ENCODE results near the gene SIRPA.

The SIRPA gene

GRCh38 chr20:1894951-1895673, at the start of gene SIRPA:
Gene SIRPA, plus strand, starts transcription at chr20:1895407. Its CDS starts 41 bp downstream, at chr20:1895448.
- peak; percentile 84 for DNase-seq (ENCODE audit: low spot score)

DNA sequence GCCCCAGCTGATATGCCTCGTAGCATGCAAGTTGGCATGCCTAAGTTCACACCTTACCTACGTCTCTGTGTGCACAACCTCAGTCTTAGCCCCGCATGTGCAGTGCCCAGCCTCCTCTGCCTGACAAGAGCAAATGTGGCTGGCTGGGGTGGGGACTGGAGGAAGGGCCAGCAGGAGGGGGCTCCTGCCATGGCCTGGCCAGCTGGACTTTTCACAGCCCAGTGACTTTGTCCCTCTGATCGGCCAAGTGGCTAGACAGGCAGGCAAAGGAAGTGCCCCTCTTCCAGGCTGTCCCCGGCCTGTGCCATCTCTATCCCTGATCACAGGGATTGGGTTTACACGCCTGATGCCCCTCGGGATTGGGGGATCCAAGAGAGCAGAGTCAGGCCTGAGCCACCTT, 49.5 kb upstream of the SIRPA start:
- no peak for DNase-seq (ENCODE audit: low spot score)

DNA sequence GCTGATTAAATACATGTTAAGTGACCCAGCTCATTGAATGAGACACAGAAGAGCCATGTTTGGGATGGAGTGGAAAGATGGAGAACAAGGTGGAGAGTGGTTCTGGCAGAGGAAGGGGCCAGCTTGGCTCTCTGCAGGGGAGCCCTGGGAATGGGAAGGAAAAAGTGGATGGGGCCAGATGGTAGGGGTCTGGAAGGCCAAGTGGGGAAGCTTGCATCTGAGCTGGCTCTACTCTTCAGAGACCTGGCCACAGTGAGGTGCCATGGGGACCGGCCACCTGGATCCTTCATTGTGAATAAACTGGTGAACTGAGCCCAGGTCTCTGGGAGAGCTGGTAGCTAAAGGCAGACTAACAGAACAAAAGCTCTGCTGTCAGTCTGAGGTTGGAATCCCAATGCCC, 48.9 kb upstream of the SIRPA start:
- no peak for DNase-seq (ENCODE audit: low spot score)

GRCh38 chr20:1846876-1847275, 48.3 kb upstream of the SIRPA start:
- DNase-seq (ENCODE audit: low spot score): no peak

- no peak for DNase-seq (ENCODE audit: low spot score)
Measured at GRCh38 chr20:1847780-1848179, 47.4 kb upstream of the SIRPA start.

- no peak for DNase-seq (ENCODE audit: low spot score)
Measured at GRCh38 chr20:1848373-1848772, 46.8 kb upstream of the SIRPA start.

DNA sequence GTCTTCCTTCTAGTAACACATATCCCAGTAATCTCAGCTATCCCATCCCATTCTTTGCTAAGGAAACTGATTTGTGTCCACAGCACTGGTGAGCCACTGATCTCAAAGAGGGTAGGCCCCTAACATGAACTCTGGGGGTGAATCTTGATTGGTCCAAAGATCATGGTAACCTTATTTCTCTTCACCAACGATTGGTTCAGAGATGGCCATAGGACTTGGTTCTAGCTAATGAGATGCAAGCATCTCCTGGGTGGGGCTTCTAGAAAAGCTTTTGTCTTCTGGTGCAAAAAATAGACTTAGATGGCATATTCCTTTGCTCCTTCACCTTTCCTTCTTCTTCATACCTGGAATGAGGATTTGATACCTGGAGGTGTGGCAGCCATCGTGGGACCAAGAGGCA, 43.8 kb upstream of the SIRPA start:
- no peak for DNase-seq (ENCODE audit: low spot score)

GRCh38 chr20:1853473-1853872, 41.7 kb upstream of the SIRPA start:
- DNase-seq (ENCODE audit: low spot score): no peak

DNA sequence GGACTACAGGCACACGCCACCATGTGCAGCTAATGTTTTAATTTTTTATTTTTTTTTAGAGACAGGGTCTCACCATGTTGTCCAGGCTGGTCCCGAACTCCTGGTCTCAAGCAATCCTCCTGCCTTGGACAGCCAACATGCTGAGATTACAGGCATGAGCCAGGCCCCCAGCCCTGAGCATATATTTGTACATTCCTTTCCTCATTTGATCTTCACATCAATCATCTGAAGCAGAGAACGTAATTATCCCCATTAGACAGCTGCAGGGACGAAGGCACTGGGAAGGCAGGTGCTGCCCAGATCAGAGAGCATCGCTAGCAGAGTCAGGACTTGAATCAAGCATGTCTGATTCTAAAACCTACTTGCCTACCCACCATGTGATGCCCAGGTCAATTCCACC, 41.0 kb upstream of the SIRPA start:
- DNase-seq (ENCODE audit: low spot score): no peak

DNA sequence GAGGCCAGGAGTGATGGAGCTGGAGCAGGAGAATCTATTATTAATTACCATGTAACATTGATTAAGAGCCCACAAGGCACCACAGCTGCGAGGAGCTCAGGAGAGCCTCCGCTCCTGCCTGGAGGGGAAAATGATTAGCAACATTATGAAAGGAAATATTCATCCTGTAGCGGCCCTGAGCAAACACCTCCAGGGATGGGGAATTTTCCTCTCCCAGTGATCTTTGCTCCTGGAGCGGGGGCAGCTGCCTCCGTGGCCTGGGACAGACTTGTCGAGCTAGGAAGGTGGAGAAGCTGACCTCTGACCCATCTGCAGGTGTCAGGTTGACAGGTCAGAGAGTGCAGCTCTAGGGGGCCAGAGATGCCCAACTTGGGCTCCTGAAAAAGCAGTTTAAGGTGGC, 40.1 kb upstream of the SIRPA start:
- no peak for DNase-seq (ENCODE audit: low spot score)

- no peak for DNase-seq (ENCODE audit: low spot score)
Measured at GRCh38 chr20:1855690-1856089, 39.5 kb upstream of the SIRPA start.

DNA sequence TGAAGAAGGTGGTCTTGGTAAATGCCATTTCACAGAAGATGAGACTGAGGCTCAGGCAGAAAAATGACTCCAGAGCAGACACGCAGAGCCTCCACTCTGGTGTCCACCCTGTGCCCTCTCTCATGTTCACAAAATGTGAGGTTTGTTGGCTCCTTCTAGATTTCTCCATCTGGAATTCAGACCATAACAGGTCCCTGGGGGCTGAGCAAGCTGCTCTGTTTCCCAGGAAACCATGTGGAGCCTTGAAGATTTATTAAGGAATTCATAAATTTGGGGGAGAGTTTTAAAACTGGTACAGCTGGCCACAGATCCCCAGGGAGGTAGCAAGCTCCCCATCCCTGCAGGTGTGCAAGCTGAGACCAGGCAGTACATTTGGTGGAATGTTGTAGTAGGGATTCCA, 38.8 kb upstream of the SIRPA start:
- DNase-seq (ENCODE audit: low spot score): no peak

- DNase-seq (ENCODE audit: low spot score): no peak
Measured at GRCh38 chr20:1857466-1857865, 37.7 kb upstream of the SIRPA start.

DNA sequence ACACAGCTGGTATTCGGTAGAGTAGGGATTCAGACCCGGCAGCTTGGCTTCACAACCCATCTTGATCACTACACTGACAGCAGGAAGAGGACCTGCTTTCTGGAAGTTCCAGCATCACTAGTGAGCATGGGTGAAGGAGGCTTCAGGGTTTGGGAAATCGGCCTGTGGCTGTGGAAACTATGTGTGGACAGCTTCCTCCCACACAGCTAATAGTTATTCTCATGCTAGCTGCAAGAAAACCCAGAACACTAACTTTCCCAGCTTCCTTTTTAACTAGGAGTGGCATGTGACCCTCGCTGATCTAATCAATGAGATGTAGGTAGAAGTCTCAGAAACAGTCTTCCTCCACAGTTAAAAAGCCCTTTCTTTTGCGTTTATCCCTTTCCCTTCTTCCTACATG, 36.3 kb upstream of the SIRPA start:
- DNase-seq (ENCODE audit: low spot score): no peak

DNA sequence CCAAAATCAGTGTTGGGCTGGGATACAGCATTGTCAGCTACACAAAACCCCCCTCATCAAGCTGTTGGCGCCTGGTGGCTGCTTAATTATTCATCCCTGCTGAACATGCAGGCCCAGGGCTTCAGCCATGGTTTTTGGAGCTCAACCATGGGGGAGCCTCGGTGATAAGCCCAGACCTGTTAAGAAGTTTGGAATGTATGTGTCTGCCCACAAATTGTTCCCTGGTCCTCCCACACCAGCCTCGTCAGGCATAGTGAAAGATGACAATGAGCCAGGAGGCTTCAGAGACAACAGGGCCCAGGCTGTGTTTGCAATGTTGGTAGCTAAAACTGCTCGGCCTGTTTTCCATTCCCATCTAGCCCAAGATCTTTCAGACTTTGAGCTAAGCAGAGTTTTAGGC, 34.8 kb upstream of the SIRPA start:
- DNase-seq (ENCODE audit: low spot score): no peak

GRCh38 chr20:1861347-1861976, 33.7 kb upstream of the SIRPA start:
- DNase-seq (ENCODE audit: low spot score): no peak

GRCh38 chr20:1861996-1862662, 33.1 kb upstream of the SIRPA start:
- no peak for DNase-seq (ENCODE audit: low spot score)

DNA sequence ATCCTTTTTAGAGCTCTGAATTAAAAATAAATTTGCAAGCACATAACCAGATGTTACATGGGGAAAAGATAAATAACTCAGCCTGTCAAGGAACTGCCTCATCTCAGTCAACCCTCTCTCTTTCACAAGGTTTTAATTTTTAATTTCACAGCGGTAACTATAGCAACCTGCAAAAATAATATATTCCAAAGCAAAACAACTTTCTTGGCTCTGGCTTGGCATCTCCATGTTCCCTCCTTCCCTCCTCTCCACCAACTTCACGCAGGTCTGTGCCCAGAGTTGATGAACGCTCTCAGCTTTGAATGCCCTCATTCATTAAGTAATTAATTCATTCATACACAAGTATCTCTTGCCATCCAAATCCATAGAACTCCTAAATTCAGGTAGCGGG, 32.5 kb upstream of the SIRPA start:
- DNase-seq (ENCODE audit: low spot score): no peak

DNA sequence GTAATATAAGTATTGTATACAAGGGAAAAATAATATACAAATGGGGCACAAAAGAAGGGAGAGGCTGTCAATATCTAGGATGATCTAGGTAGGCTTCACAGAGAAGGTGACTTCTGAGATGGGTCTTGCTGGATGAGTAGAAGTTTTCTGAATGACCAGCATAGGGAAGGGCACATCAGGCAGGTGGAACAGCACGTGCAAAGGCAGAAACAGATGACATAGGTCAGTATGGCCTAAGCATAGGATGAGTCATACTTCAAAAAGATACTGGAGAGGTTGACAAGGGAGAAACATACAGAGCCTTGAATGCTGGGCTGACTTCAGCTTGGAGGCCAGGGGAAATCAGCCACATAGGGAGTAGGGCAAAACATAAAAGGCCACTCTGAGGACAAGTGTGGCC, 31.9 kb upstream of the SIRPA start:
- no peak for DNase-seq (ENCODE audit: low spot score)

DNA sequence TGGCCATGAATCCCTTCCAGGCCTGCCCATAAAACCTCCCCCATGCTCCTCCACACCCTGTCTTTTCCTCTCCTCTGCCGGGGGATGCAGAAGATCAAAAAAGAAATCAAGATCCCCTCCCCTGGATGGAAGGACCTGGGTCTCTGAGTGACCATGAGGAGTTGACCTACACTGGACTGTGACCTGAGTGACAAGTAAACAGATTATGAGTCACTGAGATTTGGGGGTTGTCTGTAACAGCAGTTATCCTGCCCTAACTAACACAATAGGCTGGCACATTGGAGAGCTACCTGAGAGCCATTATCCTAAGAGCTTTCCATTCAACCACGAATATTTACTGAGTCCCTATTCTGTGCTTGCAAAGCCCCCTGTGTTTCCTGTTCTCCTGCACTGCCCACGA, 28.4 kb upstream of the SIRPA start:
- no peak for DNase-seq (ENCODE audit: low spot score)

GRCh38 chr20:1867495-1868260, 27.5 kb upstream of the SIRPA start:
- no peak for DNase-seq (ENCODE audit: low spot score)

DNA sequence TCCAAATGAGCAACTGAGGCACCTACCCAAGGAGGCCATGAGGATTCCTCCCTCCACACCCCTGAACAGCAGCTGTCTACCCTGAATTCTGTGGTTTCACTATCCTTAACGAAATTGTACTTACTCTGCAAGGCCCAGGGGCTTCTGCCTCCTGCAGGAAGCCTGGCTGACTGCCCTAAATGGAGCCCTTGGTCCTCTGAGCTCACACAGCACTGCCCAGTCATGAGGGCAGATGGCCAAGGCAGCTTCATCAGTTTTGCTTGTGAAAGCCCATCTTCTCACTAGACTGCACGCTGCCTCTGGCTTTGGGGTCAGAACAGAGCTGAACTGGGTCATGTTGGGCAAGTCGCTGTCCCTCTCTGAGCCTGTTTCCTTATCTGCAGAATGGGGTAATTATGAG, 26.4 kb upstream of the SIRPA start:
- no peak for DNase-seq (ENCODE audit: low spot score)

DNA sequence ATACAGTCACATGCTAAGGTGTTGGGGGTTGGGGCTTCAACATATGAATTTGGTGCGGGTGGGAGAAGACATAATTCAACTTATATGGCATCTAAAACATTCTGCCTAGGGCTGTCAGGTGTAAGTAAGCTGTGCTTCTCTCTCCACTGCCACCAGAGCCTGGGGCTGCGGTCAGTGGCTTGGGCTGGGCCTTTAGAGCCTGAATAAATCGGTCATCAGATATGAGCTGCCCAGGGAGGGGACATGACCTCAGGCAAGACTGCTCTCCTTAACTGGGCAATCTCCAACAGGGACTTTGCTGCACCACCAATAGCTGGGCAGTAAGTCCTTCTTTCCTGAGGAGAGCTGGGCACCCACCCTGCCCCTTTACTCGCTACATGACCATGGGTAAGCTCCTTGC, 24.9 kb upstream of the SIRPA start:
- DNase-seq (ENCODE audit: low spot score): no peak

Data from pons (tissue), 1 donor.